ENCODE results near the gene ZNF3. TPM values are rescaled to one million over a fixed set of nuclear protein-coding genes. Genes with fewer than 3 reads are reported as not detected.

ZNF3 gene
- 12.5 and 12.9 TPM in 2 replicates for total RNA-seq

GRCh38 chr7:100081535-100082102 is at the start of gene ZNF3:
ZNF3 (minus strand) TSS chr7:100081723; CDS start chr7:100077357, 4,366 bp downstream.

GRCh38 chr7:100126931-100127865 is 45.7 kb upstream of the ZNF3 start, which contains the start of gene MBLAC1:
MBLAC1 (plus strand) TSS chr7:100126967; CDS start chr7:100127396, 429 bp downstream.

GRCh38 chr7:100119072-100119969 is 37.8 kb upstream of the ZNF3 start, which contains the start of the genes CNPY4 and TAF6:
CNPY4 (plus strand) TSS chr7:100119634; CDS start chr7:100119745, 111 bp downstream.
TAF6 (minus strand) TSS chr7:100119358; CDS start chr7:100114209, 5,149 bp downstream.

GRCh38 chr7:100101016-100101862 is 19.7 kb upstream of the ZNF3 start, which contains the start of the genes AP4M1 and MCM7:
AP4M1 (plus strand) TSS chr7:100101643; CDS start chr7:100101715, 72 bp downstream.
MCM7 (minus strand) TSS chr7:100101397; CDS start chr7:100101294, 103 bp downstream.

GRCh38 chr7:100088621-100089457 is 7.3 kb upstream of the ZNF3 start, which contains the start of gene COPS6:
COPS6 (plus strand) TSS chr7:100088969; CDS start chr7:100088991, 22 bp downstream.

GRCh38 chr7:100049441-100050291 is 31.9 kb downstream of the ZNF3 start, which contains the start of gene ZSCAN21:
ZSCAN21 (plus strand) TSS chr7:100049774; CDS start chr7:100057007, 7,233 bp downstream.

Other genes starting within 250 kb of the ZNF3 start
- not detected in 2 replicates for gene OR2AE1, start 204.7 kb downstream of the ZNF3 start, total RNA-seq
- 30.2 and 40.9 TPM in 2 replicates for gene TRIM4, start 162.2 kb downstream of the ZNF3 start, total RNA-seq
- not detected in 2 replicates for gene GJC3, start 152.1 kb downstream of the ZNF3 start, total RNA-seq
- gene AZGP1, start 105.7 kb downstream of the ZNF3 start, total RNA-seq, result 0.09 and 4.1 TPM in 2 replicates
- 16.1 and 22.1 TPM in 2 replicates for gene ZKSCAN1, start 66.1 kb downstream of the ZNF3 start, total RNA-seq
- 11.3 and 19.2 TPM in 2 replicates for gene ZSCAN21, start 31.9 kb downstream of the ZNF3 start, total RNA-seq
- 55.5 and 58.3 TPM in 2 replicates for gene COPS6, start 7.2 kb upstream of the ZNF3 start, total RNA-seq
- 14.5 and 19.7 TPM in 2 replicates for gene MCM7, start 19.7 kb upstream of the ZNF3 start, total RNA-seq
- 17.5 and 18.7 TPM in 2 replicates for gene AP4M1, start 19.9 kb upstream of the ZNF3 start, total RNA-seq
- gene TAF6, start 37.6 kb upstream of the ZNF3 start, total RNA-seq, result 40.3 and 63.7 TPM in 2 replicates
- gene CNPY4, start 37.9 kb upstream of the ZNF3 start, total RNA-seq, result 25.0 and 28.7 TPM in 2 replicates
- gene MBLAC1, start 45.2 kb upstream of the ZNF3 start, total RNA-seq, result 3.1 and 3.2 TPM in 2 replicates
- gene LAMTOR4, start 67.2 kb upstream of the ZNF3 start, total RNA-seq, result 143 and 196 TPM in 2 replicates
- 4.2 and 10.3 TPM in 2 replicates for gene TRAPPC14, start 77.0 kb upstream of the ZNF3 start, total RNA-seq
- gene GAL3ST4, start 86.9 kb upstream of the ZNF3 start, total RNA-seq, result 2.0 and 4.5 TPM in 2 replicates
- 0.23 and 5.0 TPM in 2 replicates for gene GPC2, start 95.7 kb upstream of the ZNF3 start, total RNA-seq
- 0.17 and 0.23 TPM in 2 replicates for gene STAG3, start 96.2 kb upstream of the ZNF3 start, total RNA-seq
- not detected in 2 replicates for gene PVRIG, start 138.2 kb upstream of the ZNF3 start, total RNA-seq
- not detected in 2 replicates for gene SPDYE3, start 226.0 kb upstream of the ZNF3 start, total RNA-seq

Measured in pericardium fibroblast (primary cell).